Measurements from ENCODE around the gene ATF7. TPM values are rescaled to one million over a fixed set of nuclear protein-coding genes. Genes with fewer than 3 reads are reported as not detected.

ATF7 gene
- polyA plus RNA-seq, 1 of the 3 experiments (the other 2 are of a cell fraction), result 12.8 TPM

DNA sequence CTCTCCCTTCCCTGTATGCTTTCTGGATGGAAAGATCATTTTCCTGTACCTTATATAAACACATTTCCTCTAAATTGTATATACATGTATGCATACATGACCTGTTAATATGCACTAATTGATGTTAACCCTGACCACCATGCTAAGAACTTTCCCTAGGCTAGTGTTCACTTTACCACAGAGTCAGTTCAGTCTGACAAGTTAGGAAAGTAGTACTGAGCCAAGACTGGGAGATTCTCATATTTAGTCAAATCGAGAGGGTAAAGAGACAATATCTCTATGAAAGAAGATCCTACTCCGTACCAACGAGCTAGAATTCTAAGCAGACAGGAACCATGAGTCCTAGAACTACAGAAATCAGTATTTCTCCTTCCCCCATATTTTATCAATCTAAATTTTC, 36.8 kb downstream of the ATF7 start:
- H3K79me2 ChIP-seq (ENCODE audit: insufficient read depth), result peaks cover 32% of the 10 kb centered on the region
- H3K36me3 ChIP-seq (replicated peaks in 1 of 2; ENCODE audit: control insufficient read depth in 1 of 2, insufficient read depth in 2 of 2, low read length in 1 of 2), result no peaks in the 10 kb centered on the region
- H2AFZ ChIP-seq (ENCODE audit: low read depth), result no peak overlapping the region
- CTCF ChIA-PET, result interaction anchor here (0.8 to 1.3 kb wide), 2 partner anchors 86 to 356 kb away, joined by 4 read pairs; partner anchors contain the start of gene ATP5MC2
- DNase-seq, result no peak
- peaks cover 12% of the 10 kb centered on the region; the same call in 1 of the 2 replicates for H4K20me1 ChIP-seq (ENCODE audit: insufficient read depth)
- TF ChIP-seq EZH2phosphoT487 (IDR thresholded peaks at IDR 0.05; ENCODE audit: borderline replicate concordance, low read depth), result no peak
- no peak for TF ChIP-seq RCOR1 (IDR thresholded peaks at IDR 0.05; ENCODE audit: low read length)
- TF ChIP-seq REST (IDR thresholded peaks at IDR 0.05; ENCODE audit: low read depth, low read length), result no peak
- no peak for TF ChIP-seq PBX3 (IDR thresholded peaks at IDR 0.05)
- no peak for TF ChIP-seq CHD2 (IDR thresholded peaks at IDR 0.05; ENCODE audit: low read length, partially characterized antibody)
- WGBS (ENCODE audit: low lambda C conversion rate), result 98% methylated on average over 3 of the region's 3 CpGs
- no peaks in the 10 kb centered on the region for H3K9me2 ChIP-seq
- no peaks in the 10 kb centered on the region for H3K9me3 ChIP-seq
- no peak overlapping the region for H3K27ac ChIP-seq (ENCODE audit: low read depth in 2 of 2, low read length in 1 of 2)
- H3K4me2 ChIP-seq, result no peak overlapping the region
- no peak overlapping the region for H3K4me3 ChIP-seq (ENCODE audit: low read depth in 2 of 2, low read length in 1 of 2)
- POLR2A ChIA-PET, result no interaction called here
- peaks cover 13 to 17% of the 10 kb centered on the region in 2 experiments; a peak in 3 of 4 replicates for H3K4me1 ChIP-seq (ENCODE audit: control insufficient read depth in 1 of 2, insufficient read depth in 2 of 2, low read depth in 1 of 2, low read length in 1 of 2)
- no peak overlapping the region for H3K9ac ChIP-seq
- no peaks in the 10 kb centered on the region for H3K27me3 ChIP-seq (ENCODE audit: insufficient read depth)
- H3F3A ChIP-seq (replicated peaks; ENCODE audit: insufficient read depth), result no peaks in the 10 kb centered on the region

- Histone ChIP-seq H4K20me1 (ENCODE audit: insufficient read depth) (peaks cover 12% of the 10 kb centered on the region; the same call in 1 of the 2 replicates), H3K4me1 (ENCODE audit: control insufficient read depth in 1 of 2, insufficient read depth in 2 of 2, low read depth in 1 of 2, low read length in 1 of 2) (peaks cover 13 to 17% of the 10 kb centered on the region in 2 experiments; a peak in 3 of 4 replicates), H3K4me3 (ENCODE audit: low read depth in 2 of 2, low read length in 1 of 2) (no peak overlapping the region), H2AFZ (ENCODE audit: low read depth) (no peak overlapping the region), H3F3A (replicated peaks; ENCODE audit: insufficient read depth) (no peaks in the 10 kb centered on the region), H3K9ac (no peak overlapping the region), H3K79me2 (ENCODE audit: insufficient read depth) (peaks cover 31% of the 10 kb centered on the region), H3K36me3 (replicated peaks in 1 of 2; ENCODE audit: control insufficient read depth in 1 of 2, insufficient read depth in 2 of 2, low read length in 1 of 2) (no peaks in the 10 kb centered on the region), H3K9me2 (no peaks in the 10 kb centered on the region), H3K9me3 (no peaks in the 10 kb centered on the region), H3K4me2 (no peak overlapping the region), H3K27me3 (ENCODE audit: insufficient read depth) (no peaks in the 10 kb centered on the region), H3K27ac (ENCODE audit: low read depth in 2 of 2, low read length in 1 of 2) (no peak overlapping the region)
- no peak for DNase-seq
- ChIA-PET CTCF (interaction anchor here (1.5 kb wide), 1 partner anchor 159 kb away, joined by 6 read pairs; no protein-coding TSS in a partner anchor), POLR2A (no interaction called here)
- TF ChIP-seq TAF1 (IDR thresholded peaks at IDR 0.05; ENCODE audit: borderline replicate concordance, low read depth, low read length), result no peak
- no peak for TF ChIP-seq USF2 (IDR thresholded peaks at IDR 0.05; ENCODE audit: borderline replicate concordance, low read depth, low read length)
- TF ChIP-seq, protein P1, sequence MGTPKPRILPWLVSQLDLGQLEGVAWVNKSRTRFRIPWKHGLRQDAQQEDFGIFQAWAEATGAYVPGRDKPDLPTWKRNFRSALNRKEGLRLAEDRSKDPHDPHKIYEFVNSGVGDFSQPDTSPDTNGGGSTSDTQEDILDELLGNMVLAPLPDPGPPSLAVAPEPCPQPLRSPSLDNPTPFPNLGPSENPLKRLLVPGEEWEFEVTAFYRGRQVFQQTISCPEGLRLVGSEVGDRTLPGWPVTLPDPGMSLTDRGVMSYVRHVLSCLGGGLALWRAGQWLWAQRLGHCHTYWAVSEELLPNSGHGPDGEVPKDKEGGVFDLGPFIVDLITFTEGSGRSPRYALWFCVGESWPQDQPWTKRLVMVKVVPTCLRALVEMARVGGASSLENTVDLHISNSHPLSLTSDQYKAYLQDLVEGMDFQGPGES (IDR thresholded peaks at IDR 0.05; ENCODE audit: low read depth, low read length), result no peak
- no peak for TF ChIP-seq ELF1 (IDR thresholded peaks at IDR 0.05)
- TF ChIP-seq MXI1 (IDR thresholded peaks at IDR 0.05; ENCODE audit: low read depth, low read length), result no peak
- TF ChIP-seq USF1 (IDR thresholded peaks at IDR 0.05; ENCODE audit: borderline replicate concordance, low read depth), result no peak
- no peak for TF ChIP-seq POLR2AphosphoS5 (IDR thresholded peaks at IDR 0.05; ENCODE audit: low read depth, low read length)
- TF ChIP-seq TEAD4 (IDR thresholded peaks at IDR 0.05; ENCODE audit: borderline replicate concordance, insufficient read depth), result no peak
- TF ChIP-seq RFX5 (IDR thresholded peaks at IDR 0.05; ENCODE audit: low read length), result no peak
- 100% methylated on average over 3 of the region's 3 CpGs for WGBS (ENCODE audit: low lambda C conversion rate)
Measured at GRCh38 chr12:53588123-53588522, 38.1 kb downstream of the ATF7 start.

Measured in SK-N-SH (cell line).